ENCODE results near the gene MCTP2.

- TF ChIP-seq CTCF (IDR thresholded peaks at IDR 0.05 in 4 of 5, conservative IDR thresholded peaks at IDR 0.05 in 1 of 5) (no peak), POLR2A (IDR thresholded peaks at IDR 0.05) (no peak)
These were observed 21.6 kb downstream of the MCTP2 start for GRCh38 chr15:94252906-94253491.

All from gastrocnemius medialis (tissue), 4 donors.